HEK293 (cell line): ENCODE measurements around the gene CKB.

Source experiments
- CTCF ChIA-PET: fragments of 350-600 bp; formaldehyde crosslinking; extraction: SDS; loops from one replicate; lab custom pipeline; 2021; ENCODE audit warnings: antibody characterized with exemption; lab: Yijun Ruan, JAX
- POLR2A ChIA-PET: fragments of 300-600 bp; formaldehyde crosslinking; extraction: SDS; loops from one replicate; lab custom pipeline; 2020; ENCODE audit warnings: antibody characterized with exemption, inconsistent platforms; lab: Yijun Ruan, JAX
- H3K27ac ChIP-seq: fragments of 200-500 bp; sonication (Bioruptor generic); 2 replicates; pipeline ENCODE4 v1.5.1; 2014; ENCODE audit warnings: low read depth, low read length, control low read depth, inconsistent platforms; ENCODE audit errors: extremely low read depth
- H3K36me3 ChIP-seq, 2 experiments: fragments of 200-500 bp in 1 of 2; sonication (Bioruptor generic) in 1 of 2; 1 replicate in 1 of 2; 2 replicates in 1 of 2; pipeline ENCODE4 v1.5.1; 2014 to 2017; ENCODE audit warnings: inconsistent platforms in 2 of 2, low read length in 2 of 2; ENCODE audit not compliant: control insufficient read depth in 2 of 2, insufficient read depth in 1 of 2
- H3K4me1 ChIP-seq: fragments of 200-500 bp; sonication (Bioruptor generic); 2 replicates; pipeline ENCODE4 v1.5.1; 2014; ENCODE audit warnings: mild to moderate bottlenecking, low read length, inconsistent platforms; ENCODE audit not compliant: control insufficient read depth, insufficient read depth
- H3K4me3 ChIP-seq: 2 replicates; pipeline ENCODE4 v1.5.1; 2011; ENCODE audit warnings: low read depth, mild to moderate bottlenecking, control low read depth, low read length, moderate library complexity
- H3K9me3 ChIP-seq: fragments of 200-500 bp; sonication (Bioruptor generic); 2 replicates; pipeline ENCODE4 v1.5.1; 2014; ENCODE audit warnings: low read depth, low read length, inconsistent platforms; ENCODE audit not compliant: control insufficient read depth, insufficient read depth
- EGR2 ChIP-seq: fragments of 450-650 bp; formaldehyde crosslinking; IDR thresholded peaks from 2 replicates; pipeline ENCODE4 v1.5.1; 2016; ENCODE audit warnings: low read depth, missing biosample characterization, missing genetic modification characterization
- HOXA7 ChIP-seq: sonication (generic); formaldehyde crosslinking; IDR thresholded peaks from 2 replicates; pipeline ENCODE4 v1.8.1; 2022; ENCODE audit warnings: missing genetic modification reagents, borderline replicate concordance
- KLF9 ChIP-seq: fragments of 450-650 bp; formaldehyde crosslinking; IDR thresholded peaks from 2 replicates; pipeline ENCODE4 v1.5.1; 2016; ENCODE audit warnings: missing biosample characterization, missing genetic modification characterization, low read depth
- MZF1 ChIP-seq: fragments of 450-650 bp; formaldehyde crosslinking; IDR thresholded peaks from 2 replicates; pipeline ENCODE4 v1.5.1; 2017; ENCODE audit warnings: missing biosample characterization, missing genetic modification characterization, borderline replicate concordance
- SALL2 ChIP-seq: fragments of 450-650 bp; formaldehyde crosslinking; IDR thresholded peaks from 2 replicates; pipeline ENCODE4 v1.5.0; 2017; ENCODE audit warnings: missing biosample characterization, mild to moderate bottlenecking, missing genetic modification characterization, borderline replicate concordance
- YY1 ChIP-seq: fragments of 450-650 bp; formaldehyde crosslinking; IDR thresholded peaks from 2 replicates; pipeline ENCODE4 v1.5.1; 2018; ENCODE audit warnings: missing biosample characterization, missing genetic modification characterization
- ZBTB8A ChIP-seq: fragments of 450-650 bp; formaldehyde crosslinking; IDR thresholded peaks from 2 replicates; pipeline ENCODE4 v1.5.1; 2016; ENCODE audit warnings: missing biosample characterization, missing genetic modification characterization
- ZIC2 ChIP-seq: fragments of 450-650 bp; formaldehyde crosslinking; IDR thresholded peaks from 2 replicates; pipeline ENCODE4 v1.5.1; 2016; ENCODE audit warnings: missing biosample characterization, missing genetic modification characterization
- ZNF132 ChIP-seq: fragments of 450-650 bp; formaldehyde crosslinking; IDR thresholded peaks from 2 replicates; pipeline ENCODE4 v1.5.1; 2017; ENCODE audit warnings: missing biosample characterization, missing genetic modification characterization, borderline replicate concordance
- ZNF133 ChIP-seq: fragments of 450-650 bp; formaldehyde crosslinking; IDR thresholded peaks from 2 replicates; pipeline ENCODE4 v1.5.1; 2016; ENCODE audit warnings: missing biosample characterization, missing genetic modification characterization
- ZNF157 ChIP-seq: fragments of 450-650 bp; formaldehyde crosslinking; IDR thresholded peaks from 2 replicates; pipeline ENCODE4 v1.5.1; 2016; ENCODE audit warnings: missing biosample characterization, missing genetic modification characterization
- ZNF292 ChIP-seq: fragments of 450-650 bp; formaldehyde crosslinking; IDR thresholded peaks from 2 replicates; pipeline ENCODE4 v1.5.1; 2016; ENCODE audit warnings: low read depth, missing biosample characterization, missing genetic modification characterization, borderline replicate concordance
- ZNF37A ChIP-seq: fragments of 450-650 bp; IDR thresholded peaks from 2 replicates; pipeline ENCODE4 v1.5.1; 2018; ENCODE audit warnings: missing biosample characterization, missing genetic modification characterization
- ZNF394 ChIP-seq: fragments of 450-650 bp; formaldehyde crosslinking; IDR thresholded peaks from 2 replicates; pipeline ENCODE4 v1.5.1; 2016; ENCODE audit warnings: missing biosample characterization, missing genetic modification characterization, mild to moderate bottlenecking, moderate library complexity, borderline replicate concordance
- ZNF48 ChIP-seq: fragments of 450-650 bp; formaldehyde crosslinking; IDR thresholded peaks from 2 replicates; pipeline ENCODE4 v1.5.1; 2016; ENCODE audit warnings: missing biosample characterization, missing genetic modification characterization
- ZNF510 ChIP-seq: fragments of 450-650 bp; formaldehyde crosslinking; IDR thresholded peaks from 2 replicates; pipeline ENCODE4 v1.5.1; 2018; ENCODE audit warnings: mild to moderate bottlenecking, missing genetic modification characterization, missing biosample characterization; ENCODE audit not compliant: insufficient replicate concordance
- ZNF530 ChIP-seq: fragments of 450-650 bp; formaldehyde crosslinking; IDR thresholded peaks from 2 replicates; pipeline ENCODE4 v1.5.1; 2016; ENCODE audit warnings: low read depth, missing biosample characterization, missing genetic modification characterization
- ZNF544 ChIP-seq: fragments of 450-650 bp; formaldehyde crosslinking; IDR thresholded peaks from 2 replicates; pipeline ENCODE4 v1.5.0; 2017; ENCODE audit warnings: missing biosample characterization, missing genetic modification characterization
- ZNF549 ChIP-seq: fragments of 450-650 bp; IDR thresholded peaks from 2 replicates; pipeline ENCODE4 v1.5.1; 2018; ENCODE audit warnings: missing biosample characterization, missing genetic modification characterization, mild to moderate bottlenecking, inconsistent platforms, moderate library complexity
- ZNF560 ChIP-seq: fragments of 450-650 bp; formaldehyde crosslinking; IDR thresholded peaks from 2 replicates; pipeline ENCODE4 v1.5.1; 2017; ENCODE audit warnings: missing biosample characterization, missing genetic modification characterization, borderline replicate concordance
- ZNF585B ChIP-seq: fragments of 450-650 bp; formaldehyde crosslinking; IDR thresholded peaks from 2 replicates; pipeline ENCODE4 v1.5.1; 2016; ENCODE audit warnings: missing biosample characterization, missing genetic modification characterization
- ZNF623 ChIP-seq: fragments of 450-650 bp; formaldehyde crosslinking; IDR thresholded peaks from 2 replicates; pipeline ENCODE4 v1.5.1; 2016; ENCODE audit warnings: missing biosample characterization, missing genetic modification characterization
- ZNF830 ChIP-seq: fragments of 450-650 bp; IDR thresholded peaks from 2 replicates; pipeline ENCODE4 v1.5.0; 2018; ENCODE audit warnings: missing biosample characterization, missing genetic modification characterization, low read depth, mild to moderate bottlenecking, moderate library complexity
- ZSCAN18 ChIP-seq: fragments of 450-650 bp; formaldehyde crosslinking; IDR thresholded peaks from 2 replicates; pipeline ENCODE4 v1.5.1; 2016; ENCODE audit warnings: missing biosample characterization, missing genetic modification characterization
- ZSCAN23 ChIP-seq: fragments of 450-650 bp; formaldehyde crosslinking; IDR thresholded peaks from 2 replicates; pipeline ENCODE4 v1.5.1; 2016; ENCODE audit warnings: missing biosample characterization, missing genetic modification characterization
- TF ChIP-seq, protein P1 (sequence below): fragments of 450-650 bp; formaldehyde crosslinking; IDR thresholded peaks from 2 replicates; pipeline ENCODE4 v1.5.1; 2017; ENCODE audit warnings: missing biosample characterization, missing genetic modification characterization

CKB gene

DNA sequence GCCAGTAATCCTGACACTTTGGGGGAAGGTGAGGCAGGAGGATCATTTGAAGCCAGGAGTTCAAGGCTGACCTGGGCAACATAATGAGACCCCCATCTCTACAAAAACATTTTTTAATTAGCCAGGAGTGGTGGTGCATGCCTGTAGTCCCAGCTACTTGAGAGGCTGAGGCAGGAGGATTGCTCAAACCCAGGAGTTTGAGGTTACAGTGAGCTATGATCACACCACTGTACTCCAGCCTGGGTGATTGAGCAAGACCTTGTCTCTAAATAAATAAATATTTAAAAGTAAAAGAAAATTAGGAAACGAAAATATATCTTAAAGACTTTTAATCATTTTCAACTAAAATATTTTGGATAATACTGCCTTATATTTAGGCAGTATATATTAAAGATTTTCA, 25.9 kb downstream of the CKB start:
- Histone ChIP-seq H3K9me3 (no peaks in the 10 kb centered on the region), H3K27ac (no peak overlapping the region), H3K4me1 (no peaks in the 10 kb centered on the region), H3K36me3 (peaks cover 54 to 59% of the 10 kb centered on the region in 2 experiments)
- ChIA-PET POLR2A (no interaction called here), CTCF (interaction anchor here (0.6 to 1.2 kb wide), 2 partner anchors 10 to 528 kb away, joined by 3 read pairs; no protein-coding TSS in a partner anchor)
- TF ChIP-seq, protein P1, sequence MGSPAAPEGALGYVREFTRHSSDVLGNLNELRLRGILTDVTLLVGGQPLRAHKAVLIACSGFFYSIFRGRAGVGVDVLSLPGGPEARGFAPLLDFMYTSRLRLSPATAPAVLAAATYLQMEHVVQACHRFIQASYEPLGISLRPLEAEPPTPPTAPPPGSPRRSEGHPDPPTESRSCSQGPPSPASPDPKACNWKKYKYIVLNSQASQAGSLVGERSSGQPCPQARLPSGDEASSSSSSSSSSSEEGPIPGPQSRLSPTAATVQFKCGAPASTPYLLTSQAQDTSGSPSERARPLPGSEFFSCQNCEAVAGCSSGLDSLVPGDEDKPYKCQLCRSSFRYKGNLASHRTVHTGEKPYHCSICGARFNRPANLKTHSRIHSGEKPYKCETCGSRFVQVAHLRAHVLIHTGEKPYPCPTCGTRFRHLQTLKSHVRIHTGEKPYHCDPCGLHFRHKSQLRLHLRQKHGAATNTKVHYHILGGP (tag by site-specific recombination): no peak
- TF ChIP-seq MZF1: no peak
- no peak for TF ChIP-seq ZNF292 (tag by site-specific recombination)
- TF ChIP-seq ZNF530 (tag by site-specific recombination): no peak
- TF ChIP-seq, all 188 proteins: peak for 0
- H3K4me3 ChIP-seq: no peak overlapping the region

DNA sequence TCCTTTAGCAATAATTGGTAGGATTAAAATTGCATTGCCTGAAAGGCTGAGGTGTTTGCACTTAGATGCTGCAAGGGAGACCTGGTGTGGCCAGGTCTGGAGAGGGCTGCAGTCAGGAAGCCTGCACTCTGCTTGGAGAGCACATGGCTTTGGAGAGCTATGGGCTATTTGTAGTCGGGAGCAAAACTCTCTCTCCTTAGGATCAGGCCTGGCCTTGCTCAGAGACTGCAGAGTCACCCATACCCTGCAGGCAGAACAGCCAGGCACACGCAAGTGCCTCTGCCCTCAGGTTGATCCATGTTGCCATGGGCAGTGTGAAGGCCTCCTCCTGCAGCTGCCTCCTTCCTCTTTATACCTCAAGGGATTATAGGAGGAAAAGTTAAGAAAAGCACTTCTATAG, 26.8 kb downstream of the CKB start:
- TF ChIP-seq ZNF157 (tag by site-specific recombination): no peak
- TF ChIP-seq ZNF133 (tag by site-specific recombination): no peak
- no peak for TF ChIP-seq HOXA7 (CRISPR knock-in tag)
- TF ChIP-seq ZNF37A: no peak
- TF ChIP-seq ZSCAN18: no peak
- TF ChIP-seq ZNF48: no peak
- no peak for TF ChIP-seq ZNF585B
- TF ChIP-seq ZNF560 (tag by site-specific recombination): no peak
- TF ChIP-seq ZIC2 (tag by site-specific recombination): no peak
- TF ChIP-seq SALL2: no peak
- TF ChIP-seq ZSCAN23: no peak
- TF ChIP-seq YY1 (tag by site-specific recombination): no peak
- no peaks in the 10 kb centered on the region for H3K9me3 ChIP-seq
- H3K4me3 ChIP-seq: no peak overlapping the region
- H3K27ac ChIP-seq: no peak overlapping the region
- peaks cover 54 to 59% of the 10 kb centered on the region in 2 experiments for H3K36me3 ChIP-seq
- ChIA-PET POLR2A (no interaction called here), CTCF (interaction anchor here (0.6 kb wide), 2 partner anchors 37 to 477 kb away, joined by 3 read pairs; no protein-coding TSS in a partner anchor)
- no peaks in the 10 kb centered on the region for H3K4me1 ChIP-seq

GRCh38 chr14:103492156-103492925, 30.3 kb downstream of the CKB start:
- no peaks in the 10 kb centered on the region for H3K9me3 ChIP-seq
- CTCF ChIA-PET: interaction anchor here (0.6 to 1.7 kb wide), 4 partner anchors 9 to 66 kb away, joined by 3 to 10 read pairs (median 3); no protein-coding TSS in a partner anchor
- TF ChIP-seq EGR2 (tag by site-specific recombination) (no peak), ZNF623 (tag by site-specific recombination) (no peak), KLF9 (no peak), ZBTB8A (tag by site-specific recombination) (no peak), ZNF48 (no peak), ZNF544 (no peak), ZNF830 (tag by site-specific recombination) (no peak), ZNF510 (tag by site-specific recombination) (no peak), ZNF132 (tag by site-specific recombination) (no peak), ZNF549 (tag by site-specific recombination) (no peak), ZNF394 (no peak)
- TF ChIP-seq, all 188 proteins: peak for 0
- POLR2A ChIA-PET: no interaction called here
- Histone ChIP-seq H3K4me1 (no peaks in the 10 kb centered on the region), H3K4me3 (no peak overlapping the region), H3K36me3 (peaks cover 36 to 66% of the 10 kb centered on the region in 2 experiments), H3K27ac (no peak overlapping the region)
